ENCODE measurements around the gene ELOA. TPM values are rescaled to one million over a fixed set of nuclear protein-coding genes. Genes with fewer than 3 reads are reported as not detected.

Gene ELOA
- total RNA-seq, 1 experiment from 2014 or later, result 31.3 TPM

DNA sequence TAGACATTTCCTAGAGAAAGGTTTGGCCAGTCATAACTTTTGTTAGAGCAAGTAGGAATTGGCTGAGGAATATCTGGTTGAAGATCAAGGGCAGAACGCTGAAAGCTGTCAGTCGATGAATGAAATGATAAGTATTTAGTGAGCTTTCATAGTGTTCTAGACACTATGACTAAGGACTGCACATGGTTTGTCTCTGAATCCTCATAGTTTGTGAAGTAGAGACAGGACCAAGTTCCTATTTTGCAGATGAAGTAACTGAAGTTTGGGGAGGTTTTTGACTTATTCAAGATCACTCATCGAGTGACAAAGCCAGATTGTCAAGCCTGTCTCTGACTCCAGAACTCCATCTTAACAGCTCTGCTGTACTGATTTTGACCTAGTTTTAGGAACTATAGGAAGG is 4.7 kb downstream of the ELOA start:
- Histone ChIP-seq H3K4me1 (no peaks in the 10 kb centered on the region), H3K27me3 (replicated peaks; ENCODE audit: control insufficient read depth, insufficient read depth, low read length) (no peaks in the 10 kb centered on the region), H3K9me3 (no peaks in the 10 kb centered on the region), H3K36me3 (ENCODE audit: control insufficient read depth, insufficient read depth, low read length) (no peaks in the 10 kb centered on the region; the same call in none of the 2 replicates), H3K4me3 (ENCODE audit: low read depth, low read length) (no peak overlapping the region)
- H3K9me3 Mint-ChIP-seq (ENCODE audit: unreplicated experiment), result no peaks in the 10 kb centered on the region
- intact Hi-C loops (cut with micrococcal nuclease; ENCODE audit: unreplicated experiment), result loop anchor here (5.0 kb wide), 1 partner anchor 41 kb away; no protein-coding TSS in a partner anchor
- ChIA-PET CTCF (no interaction called here), POLR2A (no interaction called here)
- H3K4me1 Mint-ChIP-seq (ENCODE audit: low read depth, unreplicated experiment), result no peaks in the 10 kb centered on the region
- H3K27ac Mint-ChIP-seq (ENCODE audit: unreplicated experiment), result no peak overlapping the region
- no peak for DNase-seq
- no peak overlapping the region for H3K4me3 Mint-ChIP-seq (ENCODE audit: unreplicated experiment)
- TF ChIP-seq, protein P1, sequence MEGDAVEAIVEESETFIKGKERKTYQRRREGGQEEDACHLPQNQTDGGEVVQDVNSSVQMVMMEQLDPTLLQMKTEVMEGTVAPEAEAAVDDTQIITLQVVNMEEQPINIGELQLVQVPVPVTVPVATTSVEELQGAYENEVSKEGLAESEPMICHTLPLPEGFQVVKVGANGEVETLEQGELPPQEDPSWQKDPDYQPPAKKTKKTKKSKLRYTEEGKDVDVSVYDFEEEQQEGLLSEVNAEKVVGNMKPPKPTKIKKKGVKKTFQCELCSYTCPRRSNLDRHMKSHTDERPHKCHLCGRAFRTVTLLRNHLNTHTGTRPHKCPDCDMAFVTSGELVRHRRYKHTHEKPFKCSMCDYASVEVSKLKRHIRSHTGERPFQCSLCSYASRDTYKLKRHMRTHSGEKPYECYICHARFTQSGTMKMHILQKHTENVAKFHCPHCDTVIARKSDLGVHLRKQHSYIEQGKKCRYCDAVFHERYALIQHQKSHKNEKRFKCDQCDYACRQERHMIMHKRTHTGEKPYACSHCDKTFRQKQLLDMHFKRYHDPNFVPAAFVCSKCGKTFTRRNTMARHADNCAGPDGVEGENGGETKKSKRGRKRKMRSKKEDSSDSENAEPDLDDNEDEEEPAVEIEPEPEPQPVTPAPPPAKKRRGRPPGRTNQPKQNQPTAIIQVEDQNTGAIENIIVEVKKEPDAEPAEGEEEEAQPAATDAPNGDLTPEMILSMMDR (IDR thresholded peaks at IDR 0.05; ENCODE audit: insufficient read depth in 1 of 2, low read depth in 1 of 2, low read length in 1 of 2, severe bottlenecking in 1 of 2, unreplicated experiment in 1 of 2), result no peak
- H3K27me3 Mint-ChIP-seq (ENCODE audit: insufficient read depth, unreplicated experiment), result no peaks in the 10 kb centered on the region
- peaks cover 45% of the 10 kb centered on the region for H3K36me3 Mint-ChIP-seq (ENCODE audit: insufficient read depth, unreplicated experiment)
- BruUV-seq (replicated peaks), result no TSS peak

DNA sequence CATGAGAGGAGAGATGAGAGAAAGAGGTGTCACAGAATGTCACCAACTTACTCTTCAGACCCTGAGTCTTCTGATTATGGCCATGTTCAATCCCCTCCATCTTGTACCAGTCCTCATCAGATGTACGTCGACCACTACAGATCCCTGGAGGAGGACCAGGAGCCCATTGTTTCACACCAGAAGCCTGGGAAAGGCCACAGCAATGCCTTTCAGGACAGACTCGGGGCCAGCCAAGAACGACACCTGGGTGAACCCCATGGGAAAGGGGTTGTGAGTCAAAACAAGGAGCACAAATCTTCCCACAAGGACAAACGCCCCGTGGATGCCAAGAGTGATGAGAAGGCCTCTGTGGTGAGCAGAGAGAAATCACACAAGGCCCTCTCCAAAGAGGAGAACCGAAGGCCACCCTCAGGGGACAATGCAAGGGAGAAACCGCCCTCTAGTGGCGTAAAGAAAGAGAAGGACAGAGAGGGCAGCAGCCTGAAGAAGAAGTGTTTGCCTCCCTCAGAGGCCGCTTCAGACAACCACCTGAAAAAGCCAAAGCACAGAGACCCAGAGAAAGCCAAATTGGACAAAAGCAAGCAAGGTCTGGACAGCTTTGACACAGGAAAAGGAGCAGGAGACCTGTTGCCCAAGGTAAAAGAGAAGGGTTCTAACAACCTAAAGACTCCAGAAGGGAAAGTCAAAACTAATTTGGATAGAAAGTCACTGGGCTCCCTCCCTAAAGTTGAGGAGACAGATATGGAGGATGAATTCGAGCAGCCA is 8.0 kb downstream of the ELOA start:
- Mint-ChIP-seq H3K27ac (ENCODE audit: unreplicated experiment) (peak overlapping the region; percentile 45), H3K27me3 (ENCODE audit: insufficient read depth, unreplicated experiment) (no peaks in the 10 kb centered on the region), H3K4me3 (ENCODE audit: unreplicated experiment) (no peak overlapping the region), H3K9me3 (ENCODE audit: unreplicated experiment) (no peaks in the 10 kb centered on the region), H3K4me1 (ENCODE audit: low read depth, unreplicated experiment) (no peaks in the 10 kb centered on the region), H3K36me3 (ENCODE audit: insufficient read depth, unreplicated experiment) (peaks cover 65% of the 10 kb centered on the region)
- ChIA-PET CTCF (no interaction called here), POLR2A (no interaction called here)
- BruUV-seq (replicated peaks), result TSS peak; percentile 9
- Histone ChIP-seq H3K27me3 (replicated peaks; ENCODE audit: control insufficient read depth, insufficient read depth, low read length) (no peaks in the 10 kb centered on the region), H3K36me3 (ENCODE audit: control insufficient read depth, insufficient read depth, low read length) (no peaks in the 10 kb centered on the region; the same call in none of the 2 replicates), H3K4me3 (ENCODE audit: low read depth, low read length) (no peak overlapping the region), H3K4me1 (no peaks in the 10 kb centered on the region), H3K9me3 (no peaks in the 10 kb centered on the region)
- peak; percentile 54 to 62 for DNase-seq
- intact Hi-C loops (cut with micrococcal nuclease; ENCODE audit: unreplicated experiment), result loop anchor here (1.0 kb wide), 1 partner anchor 59 kb away; no protein-coding TSS in a partner anchor
- TF ChIP-seq, protein P1 (IDR thresholded peaks at IDR 0.05; ENCODE audit: insufficient read depth in 1 of 2, low read depth in 1 of 2, low read length in 1 of 2, severe bottlenecking in 1 of 2, unreplicated experiment in 1 of 2), result peak; percentile 55 to 73

DNA sequence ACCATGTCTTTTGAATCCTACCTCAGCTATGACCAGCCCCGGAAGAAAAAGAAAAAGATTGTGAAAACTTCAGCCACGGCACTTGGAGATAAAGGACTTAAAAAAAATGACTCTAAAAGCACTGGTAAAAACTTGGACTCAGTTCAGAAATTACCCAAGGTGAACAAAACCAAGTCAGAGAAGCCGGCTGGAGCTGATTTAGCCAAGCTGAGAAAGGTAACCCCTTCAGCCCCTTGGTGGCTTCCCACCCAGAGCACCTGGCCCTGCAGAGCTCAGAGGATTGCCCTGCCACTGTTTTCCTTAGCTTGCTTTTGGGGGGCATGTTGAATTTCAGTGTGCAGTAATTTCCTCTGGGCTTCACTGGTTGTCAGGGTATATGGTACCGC is 8.5 kb downstream of the ELOA start:
- H3K4me3 Mint-ChIP-seq (ENCODE audit: unreplicated experiment), result no peak overlapping the region
- H3K4me3 ChIP-seq (ENCODE audit: low read depth, low read length), result no peak overlapping the region
- intact Hi-C loops (cut with micrococcal nuclease; ENCODE audit: unreplicated experiment), result loop anchor here (1.0 kb wide), 1 partner anchor 60 kb away; no protein-coding TSS in a partner anchor

More for the DNA sequence above, 8.5 kb downstream of the ELOA start:
- Mint-ChIP-seq H3K9me3 (ENCODE audit: unreplicated experiment) (no peaks in the 10 kb centered on the region), H3K27me3 (ENCODE audit: insufficient read depth, unreplicated experiment) (no peaks in the 10 kb centered on the region), H3K4me1 (ENCODE audit: low read depth, unreplicated experiment) (no peaks in the 10 kb centered on the region), H3K27ac (ENCODE audit: unreplicated experiment) (peak overlapping the region; percentile 45), H3K36me3 (ENCODE audit: insufficient read depth, unreplicated experiment) (peaks cover 65% of the 10 kb centered on the region)
- no peaks in the 10 kb centered on the region for H3K27me3 ChIP-seq (replicated peaks; ENCODE audit: control insufficient read depth, insufficient read depth, low read length)
- H3K9me3 ChIP-seq, result no peaks in the 10 kb centered on the region
- POLR2A ChIA-PET, result no interaction called here
- TF ChIP-seq, protein P1 (IDR thresholded peaks at IDR 0.05; ENCODE audit: insufficient read depth in 1 of 2, low read depth in 1 of 2, low read length in 1 of 2, severe bottlenecking in 1 of 2, unreplicated experiment in 1 of 2), result no peak
- H3K4me1 ChIP-seq, result no peaks in the 10 kb centered on the region
- CTCF ChIA-PET, result no interaction called here
- H3K36me3 ChIP-seq (ENCODE audit: control insufficient read depth, insufficient read depth, low read length), result peaks cover 1% of the 10 kb centered on the region
- no TSS peak for BruUV-seq (replicated peaks)
- no peak for DNase-seq

Data from Caco-2 (cell line).